HPDE6-E6E7 (cell line): ENCODE measurements around the gene GRIK4.
"Not testable (repeated sequence)": the region's sequence is repeated elsewhere in the genome, so short reads cannot be mapped to it uniquely, and the experiment has no call there.

Source experiments
- DNase-seq: peaks from one replicate; pipeline ENCODE4 v3.0.0; 2011; ENCODE audit warnings: missing footprints; ENCODE audit errors: extremely low spot score

GRIK4 gene

DNA sequence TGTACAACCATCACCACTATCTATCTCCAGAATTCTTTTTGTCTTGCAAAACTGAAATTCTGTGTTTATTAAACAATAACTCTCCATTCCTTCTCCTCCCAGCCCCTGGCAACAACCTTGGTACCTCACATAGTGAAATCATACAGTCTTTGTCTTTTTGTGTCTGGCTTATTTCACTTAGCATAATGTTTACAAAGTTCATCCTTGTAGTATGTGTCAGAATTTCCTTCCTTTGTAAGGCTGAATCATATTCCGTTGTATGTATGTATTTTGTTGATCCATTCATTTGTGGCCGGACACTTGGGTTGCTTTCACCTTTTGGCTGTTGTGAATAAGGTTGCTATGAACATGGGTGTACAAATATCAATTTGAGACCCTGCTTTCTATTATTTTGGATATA, 268.7 kb downstream of the GRIK4 start:
- DNase-seq: no peak

DNA sequence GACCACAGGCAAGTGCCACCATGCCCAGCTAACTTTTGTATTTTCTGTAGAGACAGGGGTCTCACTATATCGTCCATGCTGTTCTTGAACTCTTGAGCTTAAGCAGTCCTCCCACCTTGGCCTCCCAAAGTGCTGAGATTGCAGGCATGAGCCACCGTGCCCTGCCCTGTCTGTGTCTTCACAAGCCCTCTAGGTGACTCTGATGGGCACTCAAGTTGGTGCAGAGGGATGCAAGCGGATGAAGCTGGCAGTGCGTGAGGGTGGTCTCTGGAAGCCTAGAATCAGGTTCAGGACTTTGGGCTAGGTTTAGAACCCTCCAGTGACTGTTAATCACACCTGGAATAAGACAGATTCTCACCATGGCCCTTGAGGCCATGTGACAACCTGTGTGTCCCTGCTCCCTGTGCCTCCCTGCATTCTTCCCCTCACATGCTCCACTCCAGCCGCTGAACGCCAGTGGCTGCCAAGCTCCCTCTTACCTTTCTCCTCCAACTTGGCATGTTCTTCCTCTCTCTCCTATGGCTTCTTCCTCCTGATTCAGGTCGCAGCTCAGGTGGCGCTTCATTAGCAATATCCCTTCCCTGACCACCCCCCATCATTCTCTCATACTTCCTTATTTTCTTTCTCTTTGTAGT, 270.1 kb downstream of the GRIK4 start:
- DNase-seq: no peak

DNA sequence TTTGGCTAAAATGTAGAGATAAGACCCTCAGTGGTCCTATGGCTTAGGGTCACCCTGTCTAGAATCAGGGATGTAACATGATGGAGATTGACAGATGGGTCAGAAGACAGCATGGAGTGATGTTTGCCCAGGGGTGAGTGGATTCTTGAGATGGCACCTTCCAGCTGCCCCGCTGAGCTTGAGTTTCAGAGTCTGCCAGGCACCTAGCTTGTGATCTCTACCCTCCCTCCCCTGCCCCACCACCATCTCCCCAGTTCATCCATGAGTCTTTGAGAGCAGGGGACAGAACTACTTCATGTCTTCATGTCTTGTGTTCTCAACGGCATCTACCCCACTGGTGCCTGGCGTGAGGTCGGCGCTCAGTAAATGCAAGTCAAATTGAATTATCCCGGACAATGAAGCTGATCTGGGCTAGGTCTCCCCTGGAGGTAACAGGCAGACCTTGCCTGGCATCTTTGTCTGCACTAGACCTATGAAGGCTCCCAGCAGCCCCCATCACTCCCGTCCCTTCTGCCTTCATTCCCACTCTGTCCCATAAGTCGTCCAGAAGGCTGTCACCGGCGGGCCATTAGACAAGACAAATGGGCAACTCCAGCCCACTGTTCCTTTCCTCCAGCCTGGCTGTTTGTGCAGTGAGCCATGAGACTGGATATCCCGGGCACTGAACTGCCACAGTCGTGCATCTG, 273.2 kb downstream of the GRIK4 start:
- DNase-seq: no peak

DNA sequence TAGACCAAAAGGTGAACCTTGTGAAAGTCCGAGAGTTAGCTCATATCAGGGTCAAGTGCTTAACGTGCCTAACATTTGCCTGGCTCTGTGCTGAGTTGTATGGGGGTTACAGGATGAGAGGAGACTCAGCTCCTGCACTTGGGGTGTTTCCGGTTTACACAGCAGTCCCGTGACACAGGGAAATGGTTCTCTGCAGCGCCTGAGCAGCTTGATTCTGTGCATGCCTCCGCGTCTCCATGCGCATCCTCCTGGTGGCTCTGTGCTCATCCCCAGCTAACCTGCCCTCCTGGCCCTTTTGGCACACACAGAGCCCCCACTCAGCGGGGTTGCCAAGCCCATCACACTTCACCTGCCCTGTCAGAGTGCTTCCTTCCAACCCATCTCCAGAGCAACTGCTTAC, 274.0 kb downstream of the GRIK4 start:
- no peak for DNase-seq

- DNase-seq: no peak
These were observed 274.7 kb downstream of the GRIK4 start for GRCh38 chr11:120786206-120786735.

DNA sequence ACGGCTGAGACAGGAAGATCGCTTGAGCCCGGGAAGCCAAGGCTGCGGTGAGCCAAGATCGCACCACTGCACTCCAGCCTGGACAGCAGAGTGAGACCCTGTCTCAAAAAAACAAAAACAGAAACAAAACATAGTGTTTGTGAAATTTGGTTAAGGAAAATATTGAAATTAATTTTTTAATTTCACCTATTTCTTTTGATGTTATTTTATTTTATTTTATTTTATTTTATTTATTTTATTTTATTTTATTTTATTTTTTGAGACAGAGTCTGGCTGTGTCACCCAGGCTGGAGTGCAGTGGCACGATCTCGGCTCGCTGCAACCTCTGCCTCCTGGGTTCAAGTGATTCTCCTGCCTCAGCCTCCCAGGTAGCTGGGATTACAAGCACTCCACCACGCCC, 275.7 kb downstream of the GRIK4 start:
- DNase-seq: not testable (repeated sequence)

DNA sequence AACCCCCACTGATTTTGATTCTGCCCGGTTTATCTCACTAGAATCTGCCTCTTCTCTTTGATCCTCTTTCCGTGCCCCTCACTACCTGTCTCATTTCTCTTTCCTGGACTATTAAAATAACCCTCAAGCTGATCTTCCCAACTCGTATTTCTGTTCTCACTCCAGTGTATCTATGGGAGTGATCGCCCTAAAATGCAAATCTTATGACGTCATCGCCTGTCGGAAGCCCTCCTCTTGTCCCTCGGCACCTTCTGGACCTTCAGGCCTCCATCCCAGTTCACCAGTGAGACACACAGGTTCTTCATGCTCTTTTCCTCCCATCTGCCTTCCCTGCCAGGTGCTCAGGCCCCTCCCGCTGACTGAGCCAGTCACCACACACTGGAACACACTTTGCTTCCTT, 277.8 kb downstream of the GRIK4 start:
- DNase-seq: no peak

- DNase-seq: no peak
These were observed 280.8 kb downstream of the GRIK4 start for GRCh38 chr11:120792306-120792705.

- DNase-seq: no peak
These were observed 281.6 kb downstream of the GRIK4 start for GRCh38 chr11:120793150-120793549.

GRCh38 chr11:120793806-120794479, 282.4 kb downstream of the GRIK4 start:
- DNase-seq: no peak

- DNase-seq: no peak
These were observed 283.2 kb downstream of the GRIK4 start for GRCh38 chr11:120794748-120795147.

- DNase-seq: no peak
These were observed 283.6 kb downstream of the GRIK4 start for GRCh38 chr11:120795185-120795584.

DNA sequence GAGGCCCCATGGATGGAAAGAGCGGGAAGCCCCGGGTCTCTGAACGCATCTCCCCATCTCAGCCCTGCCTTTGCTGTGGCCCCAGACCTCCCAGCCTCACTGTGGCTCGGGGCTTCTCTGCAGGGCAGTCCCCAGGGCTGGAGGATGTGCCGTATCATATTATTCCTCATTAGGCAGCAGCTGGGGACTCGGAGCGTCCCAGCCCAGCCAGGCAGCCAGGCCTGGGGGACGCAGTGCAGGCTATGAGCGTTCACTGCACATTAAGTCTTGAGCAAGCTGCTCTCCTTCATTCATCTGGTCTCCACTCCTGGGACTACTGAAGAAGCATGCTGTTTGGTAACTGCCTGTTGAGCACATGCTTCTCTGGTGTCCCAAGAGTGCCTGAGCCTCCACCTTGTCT, 285.6 kb downstream of the GRIK4 start:
- no peak for DNase-seq

- DNase-seq: no peak
These were observed 287.3 kb downstream of the GRIK4 start for GRCh38 chr11:120798854-120799253.

DNA sequence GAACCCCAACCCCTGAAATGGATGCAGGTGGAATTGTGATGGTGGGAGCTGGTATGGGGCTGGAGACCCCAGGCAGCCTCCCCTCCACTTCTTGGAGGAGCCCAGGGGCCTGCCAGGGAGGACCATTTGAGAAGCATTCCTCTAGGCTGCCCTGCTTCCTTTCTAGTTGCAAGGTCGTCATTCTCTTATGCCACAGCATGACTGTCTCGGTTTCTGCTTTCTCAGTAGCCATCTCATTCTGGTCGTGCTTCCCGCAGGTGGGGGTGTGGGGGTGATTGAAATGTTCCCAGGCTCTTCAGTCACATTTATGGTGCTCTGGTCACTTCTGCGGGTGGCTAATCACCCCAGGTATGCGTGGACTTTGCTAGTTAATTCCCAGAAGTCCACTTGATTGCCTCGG, 288.7 kb downstream of the GRIK4 start:
- no peak for DNase-seq

- DNase-seq: peak; percentile 52
These were observed 290.5 kb downstream of the GRIK4 start for GRCh38 chr11:120801801-120802689.

- no peak for DNase-seq
These were observed 294.5 kb downstream of the GRIK4 start for GRCh38 chr11:120805960-120806555.

- peak; percentile 12 for DNase-seq
These were observed 296.0 kb downstream of the GRIK4 start for GRCh38 chr11:120807414-120808150.

DNA sequence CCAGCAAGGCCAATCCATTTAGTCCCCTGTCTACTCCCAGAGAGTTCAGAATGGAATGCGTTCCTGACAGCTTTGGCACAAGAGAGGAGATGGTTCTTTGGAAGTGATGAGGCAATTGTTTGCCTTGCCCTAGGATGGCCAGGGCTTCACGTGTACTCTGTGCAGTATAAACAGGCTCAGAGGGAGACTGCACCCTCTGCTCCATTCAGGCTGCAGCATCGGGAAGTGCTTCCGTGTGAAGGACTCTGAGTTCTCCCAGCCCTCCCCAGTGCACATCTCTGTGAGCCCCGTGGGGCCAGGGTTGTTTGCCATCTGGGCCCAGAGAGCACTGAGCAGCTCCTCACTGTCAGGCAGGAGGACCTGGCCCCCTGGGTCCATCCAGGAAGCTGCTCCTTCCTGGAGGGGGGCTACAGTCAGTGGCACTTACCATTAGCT, 297.1 kb downstream of the GRIK4 start:
- no peak for DNase-seq

DNA sequence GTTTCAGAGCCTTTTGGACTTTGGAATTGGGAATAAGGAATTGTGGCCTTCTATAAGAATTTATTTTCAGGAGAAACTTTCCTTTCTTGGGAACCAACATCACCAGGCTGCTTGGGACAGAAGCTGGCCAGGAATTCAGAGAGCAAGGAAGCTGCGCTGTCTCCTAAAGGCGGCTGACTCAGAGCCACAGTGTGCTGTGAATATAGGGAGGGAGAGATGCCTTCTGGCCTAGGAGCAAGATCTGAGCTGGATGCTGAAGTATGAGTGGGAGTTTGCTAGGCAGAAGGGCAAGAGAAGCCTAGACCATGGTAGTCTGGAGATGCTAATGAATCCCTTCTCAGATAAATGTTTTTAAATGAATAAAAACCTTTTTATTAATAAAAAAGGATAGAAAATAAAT, 298.7 kb downstream of the GRIK4 start:
- no peak for DNase-seq

DNA sequence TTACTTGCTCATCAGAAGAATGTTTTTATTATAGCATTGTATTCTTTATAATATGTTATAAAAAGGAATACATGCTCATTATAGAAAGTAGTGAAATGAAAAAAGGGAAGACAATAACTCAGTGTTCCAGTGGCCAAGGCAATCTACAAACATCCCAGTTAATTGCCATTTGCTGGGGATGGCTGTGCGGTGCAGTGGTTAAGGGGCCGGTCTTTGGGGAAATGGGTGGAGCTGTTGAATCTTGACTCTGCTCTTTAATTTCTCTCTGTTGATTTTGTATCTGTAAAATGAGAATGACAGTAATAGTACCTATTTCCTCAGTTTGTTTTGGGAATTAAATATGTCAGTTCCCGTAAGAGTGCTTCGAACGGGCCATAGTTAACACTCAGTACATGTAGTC, 299.7 kb downstream of the GRIK4 start:
- DNase-seq: no peak
